ENCODE results near the gene DGUOK.

Gene DGUOK

DNA sequence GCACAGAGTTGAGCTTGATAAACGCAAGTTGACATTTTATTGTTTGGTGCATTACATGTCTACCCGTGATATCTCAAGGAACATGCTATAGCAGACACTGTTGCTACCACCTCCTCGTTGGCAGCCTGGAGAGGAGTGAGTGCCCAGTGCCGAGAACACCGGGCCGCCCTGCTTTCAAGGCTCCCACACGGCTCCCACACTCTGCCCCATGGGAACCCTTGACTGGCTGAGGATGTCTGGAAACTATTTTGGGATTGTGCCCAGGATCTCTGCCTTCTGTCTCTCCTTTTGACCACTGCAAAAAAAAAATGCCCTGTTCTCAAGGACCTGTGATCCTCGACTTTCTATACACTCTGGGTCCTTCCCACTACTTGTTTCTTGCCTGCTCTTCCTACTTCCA is 79.1 kb downstream of the DGUOK start:
- POLR2A ChIA-PET: no interaction called here
- no peak for DNase-seq (ENCODE audit: extremely low spot score)
- CTCF ChIA-PET: interaction anchor here (1.0 to 1.9 kb wide), 6 partner anchors 9 to 25 kb away, joined by 3 to 6 read pairs (median 4); no protein-coding TSS in a partner anchor
- TF ChIP-seq, protein P1, sequence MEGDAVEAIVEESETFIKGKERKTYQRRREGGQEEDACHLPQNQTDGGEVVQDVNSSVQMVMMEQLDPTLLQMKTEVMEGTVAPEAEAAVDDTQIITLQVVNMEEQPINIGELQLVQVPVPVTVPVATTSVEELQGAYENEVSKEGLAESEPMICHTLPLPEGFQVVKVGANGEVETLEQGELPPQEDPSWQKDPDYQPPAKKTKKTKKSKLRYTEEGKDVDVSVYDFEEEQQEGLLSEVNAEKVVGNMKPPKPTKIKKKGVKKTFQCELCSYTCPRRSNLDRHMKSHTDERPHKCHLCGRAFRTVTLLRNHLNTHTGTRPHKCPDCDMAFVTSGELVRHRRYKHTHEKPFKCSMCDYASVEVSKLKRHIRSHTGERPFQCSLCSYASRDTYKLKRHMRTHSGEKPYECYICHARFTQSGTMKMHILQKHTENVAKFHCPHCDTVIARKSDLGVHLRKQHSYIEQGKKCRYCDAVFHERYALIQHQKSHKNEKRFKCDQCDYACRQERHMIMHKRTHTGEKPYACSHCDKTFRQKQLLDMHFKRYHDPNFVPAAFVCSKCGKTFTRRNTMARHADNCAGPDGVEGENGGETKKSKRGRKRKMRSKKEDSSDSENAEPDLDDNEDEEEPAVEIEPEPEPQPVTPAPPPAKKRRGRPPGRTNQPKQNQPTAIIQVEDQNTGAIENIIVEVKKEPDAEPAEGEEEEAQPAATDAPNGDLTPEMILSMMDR (IDR thresholded peaks at IDR 0.05; ENCODE audit: control extremely low read depth, extremely low read depth, low read depth, missing control alignments): no peak

DNA sequence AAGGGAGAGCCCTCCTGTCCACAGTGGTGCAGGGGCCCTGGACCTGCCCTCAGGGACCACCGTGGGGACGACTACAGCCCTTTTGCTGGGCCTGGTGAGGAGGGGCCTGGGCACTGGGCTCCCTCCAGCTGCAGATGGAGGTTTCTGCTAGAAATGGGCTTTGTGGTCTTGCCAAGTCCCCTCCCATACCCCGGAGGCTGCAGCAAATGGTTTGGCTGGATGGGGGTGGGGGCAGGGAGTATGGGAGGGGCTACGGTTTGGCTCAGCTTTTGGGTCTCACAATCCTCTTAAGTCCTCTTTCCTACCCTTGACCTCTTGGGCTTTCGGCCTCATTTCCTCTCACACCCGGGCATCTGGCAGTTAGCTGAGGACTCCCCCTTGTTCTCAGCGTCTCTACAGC is 79.8 kb downstream of the DGUOK start:
- TF ChIP-seq, protein P1 (IDR thresholded peaks at IDR 0.05; ENCODE audit: control extremely low read depth, extremely low read depth, low read depth, missing control alignments): no peak

DNA sequence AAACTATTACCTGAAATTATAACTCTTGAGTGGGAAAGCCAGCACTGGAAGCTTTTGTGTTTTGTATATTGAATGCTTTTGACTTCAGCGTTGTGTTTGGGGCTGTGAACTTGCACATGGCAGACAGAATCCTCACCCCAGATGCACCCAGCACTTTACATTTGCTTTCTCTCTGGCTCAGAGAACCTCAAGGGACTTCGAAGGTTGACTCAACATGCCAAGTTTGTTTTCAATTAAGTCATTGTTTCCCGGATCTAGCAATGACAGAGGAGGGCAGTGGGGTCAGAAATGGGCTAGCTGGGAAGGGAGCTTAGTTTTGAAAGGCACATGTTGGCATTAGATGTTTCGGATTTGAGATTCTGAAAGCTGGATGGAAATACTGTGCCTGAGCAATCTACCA is 80.4 kb downstream of the DGUOK start:
- TF ChIP-seq, protein P1 (IDR thresholded peaks at IDR 0.05; ENCODE audit: control extremely low read depth, extremely low read depth, low read depth, missing control alignments): no peak
- POLR2A ChIA-PET: no interaction called here
- CTCF ChIA-PET: interaction anchor here (1.1 to 1.2 kb wide), 3 partner anchors 10 to 179 kb away, joined by 4 to 7 read pairs (median 5); partner anchors contain the start of gene STAMBP
- DNase-seq (ENCODE audit: extremely low spot score): no peak

More for the DNA sequence above, 79.8 kb downstream of the DGUOK start:
- ChIA-PET POLR2A (no interaction called here), CTCF (interaction anchor here (1.6 to 1.9 kb wide), 2 partner anchors 16 to 19 kb away, joined by 5 to 6 read pairs; no protein-coding TSS in a partner anchor)
- no peak for DNase-seq (ENCODE audit: extremely low spot score)

DNA sequence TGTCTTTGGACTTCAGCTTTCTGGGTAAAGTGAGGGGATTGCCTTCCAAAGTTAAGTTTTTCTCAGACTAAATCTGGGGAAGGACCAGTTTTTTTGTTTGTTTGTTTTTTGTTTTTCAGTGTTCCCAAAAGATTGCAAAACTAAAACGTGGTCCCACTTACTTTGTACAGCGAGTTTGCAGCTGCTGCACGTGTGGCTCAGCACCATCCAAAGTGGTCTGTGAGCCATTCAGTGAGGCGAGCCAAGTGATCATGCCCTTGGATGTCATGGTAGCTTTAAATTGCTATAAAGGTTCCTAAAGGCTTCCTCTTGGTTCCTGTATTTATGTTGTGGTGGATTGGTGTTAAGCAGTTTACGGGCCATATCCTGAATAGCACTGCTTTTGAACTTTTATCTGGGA is 81.0 kb downstream of the DGUOK start:
- ChIA-PET POLR2A (no interaction called here), CTCF (interaction anchor here (0.9 to 1.4 kb wide), 5 partner anchors 9 to 179 kb away, joined by 3 to 7 read pairs (median 4); partner anchors contain the start of gene STAMBP)
- TF ChIP-seq, protein P1 (IDR thresholded peaks at IDR 0.05; ENCODE audit: control extremely low read depth, extremely low read depth, low read depth, missing control alignments): no peak
- DNase-seq (ENCODE audit: extremely low spot score): no peak

Data from GM10248 (cell line).